Gastrocnemius medialis (tissue), 4 donors: ENCODE results near the gene DTL.

Experiments used
- CTCF ChIP-seq, 5 experiments: fragments of 450-650 bp in 3 of 5; fragments of 200-600 bp in 2 of 5; sonication (generic) in 2 of 5; IDR thresholded peaks in 4 of 5; conservative IDR thresholded peaks in 1 of 5; 1 replicate in 4 of 5; 2 replicates in 1 of 5; pipeline ENCODE4 v1.5.1; 2016 to 2019; ENCODE audit warnings: antibody characterized with exemption in 5 of 5, mild to moderate bottlenecking in 3 of 5, moderate library complexity in 3 of 5
- POLR2A ChIP-seq, 2 donors: fragments of 450-650 bp; IDR thresholded peaks; one replicate each; pipeline ENCODE4 v1.6.1; 2017; ENCODE audit warnings: antibody characterized with exemption in 2 of 2, mild to moderate bottlenecking in 2 of 2, moderate library complexity in 2 of 2

- TF ChIP-seq CTCF (IDR thresholded peaks at IDR 0.05 in 4 of 5, conservative IDR thresholded peaks at IDR 0.05 in 1 of 5) = no peak
- TF ChIP-seq POLR2A (IDR thresholded peaks at IDR 0.05) = no peak
Measured at GRCh38 chr1:212060632-212061472, 25.3 kb downstream of the DTL start.
